ENCODE data around the gene WRAP73. TPM values are rescaled to one million over a fixed set of nuclear protein-coding genes. Genes with fewer than 3 reads are reported as not detected.

Gene WRAP73, protein sequence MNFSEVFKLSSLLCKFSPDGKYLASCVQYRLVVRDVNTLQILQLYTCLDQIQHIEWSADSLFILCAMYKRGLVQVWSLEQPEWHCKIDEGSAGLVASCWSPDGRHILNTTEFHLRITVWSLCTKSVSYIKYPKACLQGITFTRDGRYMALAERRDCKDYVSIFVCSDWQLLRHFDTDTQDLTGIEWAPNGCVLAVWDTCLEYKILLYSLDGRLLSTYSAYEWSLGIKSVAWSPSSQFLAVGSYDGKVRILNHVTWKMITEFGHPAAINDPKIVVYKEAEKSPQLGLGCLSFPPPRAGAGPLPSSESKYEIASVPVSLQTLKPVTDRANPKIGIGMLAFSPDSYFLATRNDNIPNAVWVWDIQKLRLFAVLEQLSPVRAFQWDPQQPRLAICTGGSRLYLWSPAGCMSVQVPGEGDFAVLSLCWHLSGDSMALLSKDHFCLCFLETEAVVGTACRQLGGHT
- 14.7 to 19.9 TPM (median 19.2 TPM) in 5 replicates for total RNA-seq (2022; extraction: Qiagen RNA extraction; ENCODE audit: low read depth)

DNA sequence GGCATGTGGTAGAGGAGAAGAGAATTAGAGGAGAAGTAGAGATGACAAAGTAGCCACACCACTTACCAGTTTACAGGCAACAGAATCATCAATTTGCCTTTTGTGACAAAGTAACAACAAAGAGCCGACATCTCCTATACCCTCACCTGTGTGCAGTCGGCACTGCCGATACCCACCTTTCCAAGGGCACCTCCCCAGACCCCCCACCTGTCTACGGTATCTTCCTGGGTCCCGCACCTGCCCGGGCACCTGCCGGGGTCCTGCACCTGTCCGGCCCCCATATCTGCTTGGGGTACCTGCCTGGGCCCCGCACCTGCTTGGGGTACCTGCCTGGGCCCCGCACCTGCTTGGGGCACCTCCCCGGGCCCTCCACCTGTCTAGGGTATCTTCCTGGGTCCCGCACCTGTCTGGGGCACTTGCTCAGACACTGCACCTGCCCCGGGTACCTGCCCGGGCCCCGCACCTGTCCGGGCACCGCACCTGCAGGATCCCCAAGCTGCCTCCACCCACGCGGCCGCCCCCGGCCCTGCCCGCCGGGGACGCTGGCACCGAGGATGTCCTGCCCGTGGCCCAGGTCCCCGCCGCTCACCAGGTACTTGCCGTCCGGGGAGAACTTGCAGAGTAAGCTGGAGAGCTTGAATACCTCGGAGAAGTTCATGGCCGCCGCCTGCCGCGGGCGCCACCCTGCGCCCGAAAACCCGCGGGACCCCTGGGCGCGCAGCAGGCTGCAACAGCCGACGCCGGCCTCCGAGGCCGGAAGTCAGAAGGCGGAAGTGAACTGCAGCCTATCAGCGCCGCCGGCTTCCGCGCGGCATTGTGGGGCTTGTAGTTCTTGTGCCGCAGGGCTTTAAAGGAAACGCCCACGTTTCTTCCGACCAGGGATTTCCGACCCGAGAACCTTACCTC, at the start of gene WRAP73:
Gene WRAP73 (minus strand): TSS at position 762 of the 906 bp plus-strand sequence. CDS start 104 bp downstream, at position 658.

DNA sequence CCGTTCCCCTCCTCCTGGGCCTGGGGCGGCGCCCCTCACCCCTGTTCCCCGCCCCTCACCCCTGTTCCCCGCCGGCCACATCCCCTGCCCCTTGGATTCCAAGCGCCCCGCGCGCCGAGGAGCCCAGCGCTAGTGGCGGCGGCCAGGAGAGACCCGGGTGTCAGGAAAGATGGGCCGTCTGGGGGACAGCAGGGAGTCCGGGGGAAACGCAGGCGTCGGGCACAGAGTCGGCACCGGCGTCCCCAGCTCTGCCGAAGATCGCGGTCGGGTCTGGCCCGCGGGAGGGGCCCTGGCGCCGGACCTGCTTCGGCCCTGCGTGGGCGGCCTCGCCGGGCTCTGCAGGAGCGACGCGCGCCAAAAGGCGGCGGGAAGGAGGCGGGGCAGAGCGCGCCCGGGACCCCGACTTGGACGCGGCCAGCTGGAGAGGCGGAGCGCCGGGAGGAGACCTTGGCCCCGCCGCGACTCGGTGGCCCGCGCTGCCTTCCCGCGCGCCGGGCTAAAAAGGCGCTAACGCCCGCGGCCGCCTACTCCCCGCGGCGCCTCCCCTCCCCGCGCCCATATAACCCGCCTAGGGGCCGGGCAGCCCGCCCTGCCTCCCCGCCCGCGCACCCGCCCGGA, 2.1 kb upstream of the WRAP73 start, which contains the start of gene TP73:
Gene TP73 (plus strand): TSS at position 587 of the 618 bp plus-strand sequence. CDS start 29,850 bp downstream, outside the sequence.

DNA sequence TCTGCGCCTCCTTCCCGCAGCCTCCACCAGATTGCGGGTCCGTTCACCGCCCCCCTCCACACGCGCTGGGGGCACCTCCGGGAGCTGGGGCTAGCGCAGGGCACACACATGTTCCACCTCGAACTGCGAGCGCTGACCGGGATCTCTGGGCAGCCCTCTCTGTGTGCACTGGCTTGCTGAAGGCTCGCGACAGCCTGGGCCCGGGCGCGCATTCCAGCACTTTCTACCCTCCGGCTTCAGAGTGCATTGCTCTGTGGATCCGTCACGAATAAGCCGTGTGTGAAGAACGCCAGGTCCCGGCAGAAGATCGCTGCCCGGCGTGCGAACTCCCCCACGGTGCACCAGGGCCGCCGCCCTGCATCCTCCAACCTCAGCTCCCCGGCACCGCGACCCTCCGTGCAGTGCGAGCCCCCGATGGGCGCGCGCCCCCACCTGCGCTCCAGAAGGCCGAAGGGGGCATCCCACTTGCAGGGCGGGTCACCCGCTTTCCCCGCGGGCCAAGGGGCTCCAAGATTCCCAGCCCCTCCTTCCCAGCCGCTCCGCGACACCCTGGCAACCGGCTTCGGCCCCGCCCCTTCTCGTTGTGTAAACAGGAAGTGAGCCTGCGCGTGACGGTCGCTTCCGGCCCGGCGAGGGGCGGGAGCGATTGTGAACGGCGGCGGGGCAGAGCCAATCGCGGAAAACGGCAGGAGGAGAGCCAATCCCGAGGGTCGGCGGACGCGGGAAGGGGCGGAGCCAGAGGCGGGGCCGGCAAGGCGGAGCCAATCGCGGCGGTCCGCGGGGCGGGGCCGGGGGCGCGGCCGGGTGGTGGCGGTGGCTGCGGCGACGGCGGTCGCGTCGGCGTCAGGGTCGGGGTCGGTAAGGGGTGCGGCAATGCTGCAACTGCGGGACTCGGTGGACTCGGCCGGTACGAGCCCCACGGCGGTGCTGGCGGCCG, 25.4 kb downstream of the WRAP73 start, which contains the start of gene TPRG1L:
Gene TPRG1L (plus strand): TSS at position 816 of the 937 bp plus-strand sequence. CDS start 58 bp downstream, at position 874.

DNA sequence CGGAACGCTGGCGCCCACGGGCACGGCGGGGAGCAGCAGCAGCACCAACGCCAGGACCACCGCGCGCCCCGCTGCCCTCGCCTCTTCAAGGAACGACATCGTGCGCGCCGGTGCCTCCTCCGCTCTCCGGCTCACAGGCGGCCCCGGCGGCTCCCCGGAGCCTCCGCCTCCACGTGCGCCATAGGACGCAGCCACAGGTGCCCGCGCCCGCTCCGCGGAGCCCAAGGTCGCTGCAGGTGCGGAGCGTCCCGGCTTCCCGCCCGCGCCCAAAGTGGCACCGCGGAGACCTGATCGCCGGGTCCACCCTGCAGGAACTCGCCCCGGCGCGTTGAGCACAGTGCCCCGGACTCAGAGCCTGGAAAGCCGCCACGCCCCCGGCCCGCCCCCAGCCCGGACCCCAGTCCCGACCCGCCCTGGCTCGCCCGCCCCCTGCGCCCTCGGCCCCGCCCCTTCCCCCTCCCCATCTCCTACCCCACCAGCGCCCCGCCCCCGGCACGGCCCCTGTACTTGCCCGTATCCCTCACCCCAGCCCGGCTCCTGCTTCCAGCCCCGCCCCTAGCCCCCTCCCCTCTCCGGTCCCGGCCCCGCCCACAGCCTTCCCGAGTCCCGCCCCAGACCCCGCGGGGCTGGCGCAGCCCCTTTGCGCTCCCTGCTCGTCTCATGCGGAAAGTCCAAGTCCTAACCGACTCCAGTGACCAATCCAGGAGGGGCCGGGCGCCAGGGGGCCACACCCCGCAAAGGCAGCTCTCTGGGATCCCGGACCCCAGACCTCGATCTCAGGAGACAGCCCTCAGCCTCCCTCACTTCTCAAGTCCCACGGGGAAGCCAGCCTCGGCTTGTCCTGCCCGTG, 38.5 kb downstream of the WRAP73 start, which contains the start of gene MEGF6:
Gene MEGF6 (minus strand): TSS at position 339 of the 850 bp plus-strand sequence. CDS start 240 bp downstream, at position 99.

Other genes with a start within 250 kb of the WRAP73 start
- 2.8 to 6.0 TPM (median 4.5 TPM) in 5 replicates for gene ARHGEF16, start 195.4 kb downstream of the WRAP73 start, total RNA-seq (2022; extraction: Qiagen RNA extraction; ENCODE audit: low read depth)
- gene MEGF6, start 38.6 kb downstream of the WRAP73 start, total RNA-seq (2022; extraction: Qiagen RNA extraction; ENCODE audit: low read depth), result 6.0 to 17.3 TPM (median 10.8 TPM) in 5 replicates
- gene TPRG1L, start 25.1 kb downstream of the WRAP73 start, total RNA-seq (2022; extraction: Qiagen RNA extraction; ENCODE audit: low read depth), result 22.7 to 29.9 TPM (median 28.4 TPM) in 5 replicates
- 0.59 to 0.83 TPM (median 0.71 TPM) in 5 replicates for gene TP73, start 2.4 kb upstream of the WRAP73 start, total RNA-seq (2022; extraction: Qiagen RNA extraction; ENCODE audit: low read depth)
- gene CCDC27, start 102.3 kb upstream of the WRAP73 start, total RNA-seq (2022; extraction: Qiagen RNA extraction; ENCODE audit: low read depth), result not detected in 5 replicates
- gene SMIM1, start 122.6 kb upstream of the WRAP73 start, total RNA-seq (2022; extraction: Qiagen RNA extraction; ENCODE audit: low read depth), result 1.0 to 2.1 TPM (median 1.6 TPM) in 4 of 5 replicates, not detected in the other
- gene LRRC47, start 146.4 kb upstream of the WRAP73 start, total RNA-seq (2022; extraction: Qiagen RNA extraction; ENCODE audit: low read depth), result 27.9 to 38.3 TPM (median 34.8 TPM) in 5 replicates
- 15.0 to 20.5 TPM (median 17.7 TPM) in 5 replicates for gene CEP104, start 207.1 kb upstream of the WRAP73 start, total RNA-seq (2022; extraction: Qiagen RNA extraction; ENCODE audit: low read depth)
- 2.2 to 5.0 TPM (median 4.2 TPM) in 5 replicates for gene DFFB, start 207.4 kb upstream of the WRAP73 start, total RNA-seq (2022; extraction: Qiagen RNA extraction; ENCODE audit: low read depth)

All from A549 treated with ZK216348 at 1 μM for 4 hours (cell line).